ENCODE results near the gene OR2S2.

Gene OR2S2

DNA sequence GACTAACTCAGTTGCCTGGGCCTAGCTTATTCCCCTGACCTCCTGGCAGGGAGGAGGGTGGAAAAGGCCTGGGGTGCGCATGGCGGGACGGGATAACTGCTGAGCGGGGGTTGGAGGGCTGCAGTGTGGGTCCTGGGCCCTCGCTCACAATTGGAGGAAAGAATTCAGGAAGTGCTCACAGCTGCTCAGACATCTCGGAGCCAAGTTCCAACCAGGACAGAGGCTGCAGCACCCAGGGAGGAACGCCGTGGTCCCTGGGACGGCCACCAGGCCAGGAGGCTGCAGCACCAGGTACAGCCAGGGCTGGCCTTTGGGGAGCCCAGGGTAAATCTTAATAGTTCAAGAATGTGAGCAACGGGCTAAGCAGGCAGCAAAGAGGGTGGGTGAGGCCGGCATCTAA lies 48.7 kb downstream of the OR2S2 start, which contains the start of gene SPAAR:
Gene SPAAR (plus strand): TSS at position 217 of the 400 bp plus-strand sequence. CDS start 974 bp downstream, outside the sequence.
- DNase-seq (ENCODE audit: low read depth): no peak

DNA sequence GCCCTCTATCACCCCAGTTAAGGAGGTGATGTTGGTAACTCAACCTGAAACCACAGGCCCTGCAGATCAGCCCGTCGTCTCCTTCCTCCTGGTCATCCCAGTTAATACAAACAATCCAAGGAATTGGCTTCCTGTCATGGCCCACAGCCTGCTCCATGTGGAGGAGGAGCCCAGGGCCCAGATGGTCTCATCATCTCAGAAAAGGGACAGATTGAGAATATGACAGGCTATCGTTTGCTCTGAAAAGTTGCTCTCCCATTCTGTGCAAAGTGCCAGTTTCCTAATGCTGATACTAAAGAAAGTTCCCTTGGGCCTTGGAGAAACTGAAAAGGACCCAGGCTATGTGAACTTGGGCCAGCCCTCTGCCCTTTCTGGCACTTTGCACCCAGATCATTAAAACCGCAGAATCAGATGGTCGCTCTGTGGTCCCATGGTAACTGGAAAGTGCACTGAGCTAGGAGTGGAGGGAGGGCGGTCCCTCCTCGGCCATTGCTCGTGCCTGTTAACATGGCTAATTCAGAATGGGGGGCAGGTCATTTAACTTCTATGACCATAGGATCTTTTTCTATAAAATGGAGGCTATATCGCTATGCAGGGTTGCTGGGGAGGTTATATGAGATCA lies 49.3 kb downstream of the OR2S2 start:
- DNase-seq (ENCODE audit: low read depth): no peak

DNA sequence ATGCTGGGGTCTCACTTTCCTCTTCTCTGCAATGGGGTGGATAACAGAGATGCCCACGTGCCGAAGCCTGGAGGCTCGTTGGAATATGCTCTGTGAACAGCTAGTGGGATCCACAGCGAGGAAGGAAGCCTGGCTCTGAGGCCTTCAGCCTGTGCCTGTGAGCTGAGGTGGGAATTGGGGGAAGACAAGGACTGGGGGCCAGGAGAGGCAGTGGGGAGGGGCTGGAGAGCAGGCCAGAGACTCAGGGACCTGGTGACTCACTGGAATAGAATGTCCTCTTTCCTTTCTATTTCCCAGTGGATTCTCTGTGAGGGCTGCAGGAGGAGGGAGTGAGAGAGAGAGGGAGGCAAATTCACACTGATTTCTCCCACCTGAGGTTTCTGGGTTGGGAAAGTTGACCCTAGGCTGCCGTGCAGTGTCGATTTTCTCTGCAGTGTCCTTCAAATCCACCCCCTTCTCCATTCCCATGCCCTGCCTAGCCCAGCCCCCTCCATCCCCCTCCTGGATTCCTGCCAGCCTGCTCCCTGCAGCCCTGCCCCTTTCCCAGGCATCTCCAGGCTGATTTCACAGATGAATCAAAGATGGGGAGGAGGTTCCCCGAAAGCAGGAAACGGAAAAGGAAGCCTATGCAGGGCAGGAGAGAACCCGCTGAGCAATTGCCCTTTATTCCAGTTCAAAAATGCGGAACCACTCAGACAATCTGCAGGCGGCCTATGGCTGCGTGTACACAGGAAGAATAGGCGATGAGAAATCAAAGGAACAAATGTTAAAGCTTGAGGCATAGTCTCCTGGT lies 50.0 kb downstream of the OR2S2 start:
- no peak for DNase-seq (ENCODE audit: low read depth)

All from activated T-cell treated with anti-CD3 and anti-CD28 coated beads for 24 hours (primary cell).